ENCODE measurements around the gene UNC5A. TPM values are rescaled to one million over a fixed set of nuclear protein-coding genes. Genes with fewer than 3 reads are reported as not detected.

UNC5A gene
- total RNA-seq, 1 donor from 2014 or later, result 1.7 TPM

DNA sequence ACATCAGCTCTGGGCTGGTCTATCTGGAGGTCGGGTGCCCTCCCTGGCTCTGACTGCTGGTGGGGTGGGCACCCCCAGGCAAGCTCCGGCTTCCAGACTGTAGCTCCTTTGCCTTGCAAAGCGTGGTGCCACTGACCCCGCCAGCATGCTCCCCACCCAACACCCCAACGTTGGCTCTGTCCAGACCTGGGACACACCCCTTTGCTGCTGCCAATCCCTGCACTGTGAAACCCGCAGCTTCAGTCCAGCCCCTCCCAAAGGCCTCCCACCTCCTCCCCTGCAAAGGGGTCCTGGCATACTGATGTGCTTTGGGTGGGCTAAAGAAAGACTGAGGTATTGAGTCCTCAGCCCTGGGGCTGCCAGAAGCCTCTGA is 3.9 kb downstream of the UNC5A start:
- H3K36me3 Mint-ChIP-seq, result no peaks in the 10 kb centered on the region
- no peak for DNase-seq (ENCODE audit: extremely low spot score, unreplicated experiment)
- peaks cover 8% of the 10 kb centered on the region for H3K4me1 Mint-ChIP-seq (ENCODE audit: unreplicated experiment)
- peaks cover 68% of the 10 kb centered on the region for H3K27me3 Mint-ChIP-seq
- no peak overlapping the region for H3K4me3 Mint-ChIP-seq
- no peaks in the 10 kb centered on the region for H3K9me3 Mint-ChIP-seq
- H3K27ac Mint-ChIP-seq, result no peak overlapping the region
- TF ChIP-seq, protein P1, sequence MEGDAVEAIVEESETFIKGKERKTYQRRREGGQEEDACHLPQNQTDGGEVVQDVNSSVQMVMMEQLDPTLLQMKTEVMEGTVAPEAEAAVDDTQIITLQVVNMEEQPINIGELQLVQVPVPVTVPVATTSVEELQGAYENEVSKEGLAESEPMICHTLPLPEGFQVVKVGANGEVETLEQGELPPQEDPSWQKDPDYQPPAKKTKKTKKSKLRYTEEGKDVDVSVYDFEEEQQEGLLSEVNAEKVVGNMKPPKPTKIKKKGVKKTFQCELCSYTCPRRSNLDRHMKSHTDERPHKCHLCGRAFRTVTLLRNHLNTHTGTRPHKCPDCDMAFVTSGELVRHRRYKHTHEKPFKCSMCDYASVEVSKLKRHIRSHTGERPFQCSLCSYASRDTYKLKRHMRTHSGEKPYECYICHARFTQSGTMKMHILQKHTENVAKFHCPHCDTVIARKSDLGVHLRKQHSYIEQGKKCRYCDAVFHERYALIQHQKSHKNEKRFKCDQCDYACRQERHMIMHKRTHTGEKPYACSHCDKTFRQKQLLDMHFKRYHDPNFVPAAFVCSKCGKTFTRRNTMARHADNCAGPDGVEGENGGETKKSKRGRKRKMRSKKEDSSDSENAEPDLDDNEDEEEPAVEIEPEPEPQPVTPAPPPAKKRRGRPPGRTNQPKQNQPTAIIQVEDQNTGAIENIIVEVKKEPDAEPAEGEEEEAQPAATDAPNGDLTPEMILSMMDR (conservative IDR thresholded peaks at IDR 0.05), result no peak

DNA sequence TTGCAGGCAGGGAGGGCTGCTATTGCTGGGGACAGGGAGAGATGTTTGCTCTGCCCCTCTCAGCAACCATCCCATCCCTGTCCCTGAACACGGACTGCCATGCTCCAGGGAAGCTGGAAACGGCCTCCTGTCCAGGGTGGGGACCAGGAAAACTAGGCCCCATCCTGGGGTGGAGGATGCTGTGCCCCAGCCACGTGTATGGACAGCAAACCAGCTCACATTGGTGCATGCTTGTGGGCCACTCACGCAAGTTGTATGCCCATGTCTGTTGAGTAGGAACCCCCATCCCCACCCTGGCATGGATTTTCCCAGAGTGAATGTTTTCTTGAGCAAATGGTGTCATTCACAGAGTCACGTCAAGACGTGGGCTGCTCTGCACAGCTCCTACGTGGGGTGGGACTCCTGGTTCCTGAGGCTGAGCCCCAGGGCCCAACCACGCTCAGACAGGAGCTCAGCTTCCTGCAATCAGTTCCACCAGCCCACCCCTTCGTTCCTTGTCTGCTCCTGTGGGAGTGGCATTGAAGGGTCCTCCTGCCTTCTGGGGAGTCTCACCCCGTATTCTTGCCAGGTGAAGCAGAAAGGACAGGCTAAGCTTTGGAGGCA is 4.6 kb downstream of the UNC5A start:
- TF ChIP-seq, protein P1 (conservative IDR thresholded peaks at IDR 0.05), result no peak
- H3K27ac Mint-ChIP-seq, result no peak overlapping the region
- H3K4me1 Mint-ChIP-seq (ENCODE audit: unreplicated experiment), result peaks cover 5% of the 10 kb centered on the region
- DNase-seq (ENCODE audit: extremely low spot score, unreplicated experiment), result no peak
- peaks cover 69% of the 10 kb centered on the region for H3K27me3 Mint-ChIP-seq
- H3K4me3 Mint-ChIP-seq, result peak overlapping the region; percentile 10
- H3K9me3 Mint-ChIP-seq, result no peaks in the 10 kb centered on the region
- H3K36me3 Mint-ChIP-seq, result no peaks in the 10 kb centered on the region

DNA sequence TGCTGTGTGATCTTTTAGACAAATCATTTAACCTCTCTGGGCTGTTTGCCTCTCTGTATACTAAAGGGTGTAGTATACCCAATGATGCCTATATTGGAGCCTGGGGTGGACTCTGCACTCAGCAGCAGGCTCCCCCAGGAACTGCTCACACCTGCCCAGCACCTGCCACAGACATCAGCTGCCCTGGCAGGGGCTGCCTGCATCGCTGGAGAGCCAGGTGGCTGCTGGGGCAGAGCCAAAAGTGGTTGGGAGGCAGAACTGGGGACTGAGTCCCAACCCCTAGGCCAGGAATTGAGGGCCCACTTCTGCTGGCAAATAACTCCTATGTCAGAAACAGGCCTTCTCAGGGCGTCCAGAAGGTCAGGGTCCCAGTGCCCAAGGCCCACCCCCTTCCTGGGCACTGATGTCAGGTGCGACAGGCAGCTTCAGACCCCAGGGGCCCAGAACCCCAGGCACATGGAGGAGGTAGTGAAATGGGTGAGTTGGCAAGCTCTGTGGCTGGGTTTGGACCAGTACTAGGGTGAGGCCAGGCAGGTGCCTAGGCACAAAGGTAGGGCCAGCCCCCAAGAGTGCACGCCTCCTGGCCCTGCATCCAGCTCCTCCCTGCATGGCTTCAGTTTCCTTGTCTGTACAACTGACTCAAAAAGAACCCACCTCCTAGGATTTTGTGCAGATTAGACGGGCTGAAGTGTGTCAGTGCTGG is 5.8 kb downstream of the UNC5A start:
- TF ChIP-seq, protein P1 (conservative IDR thresholded peaks at IDR 0.05), result no peak
- H3K27me3 Mint-ChIP-seq, result peaks cover 75% of the 10 kb centered on the region
- no peaks in the 10 kb centered on the region for H3K9me3 Mint-ChIP-seq
- no peaks in the 10 kb centered on the region for H3K36me3 Mint-ChIP-seq
- no peak overlapping the region for H3K27ac Mint-ChIP-seq
- peak overlapping the region; percentile 77 for H3K4me3 Mint-ChIP-seq
- no peak for DNase-seq (ENCODE audit: extremely low spot score, unreplicated experiment)
- H3K4me1 Mint-ChIP-seq (ENCODE audit: unreplicated experiment), result peaks cover 3% of the 10 kb centered on the region

DNA sequence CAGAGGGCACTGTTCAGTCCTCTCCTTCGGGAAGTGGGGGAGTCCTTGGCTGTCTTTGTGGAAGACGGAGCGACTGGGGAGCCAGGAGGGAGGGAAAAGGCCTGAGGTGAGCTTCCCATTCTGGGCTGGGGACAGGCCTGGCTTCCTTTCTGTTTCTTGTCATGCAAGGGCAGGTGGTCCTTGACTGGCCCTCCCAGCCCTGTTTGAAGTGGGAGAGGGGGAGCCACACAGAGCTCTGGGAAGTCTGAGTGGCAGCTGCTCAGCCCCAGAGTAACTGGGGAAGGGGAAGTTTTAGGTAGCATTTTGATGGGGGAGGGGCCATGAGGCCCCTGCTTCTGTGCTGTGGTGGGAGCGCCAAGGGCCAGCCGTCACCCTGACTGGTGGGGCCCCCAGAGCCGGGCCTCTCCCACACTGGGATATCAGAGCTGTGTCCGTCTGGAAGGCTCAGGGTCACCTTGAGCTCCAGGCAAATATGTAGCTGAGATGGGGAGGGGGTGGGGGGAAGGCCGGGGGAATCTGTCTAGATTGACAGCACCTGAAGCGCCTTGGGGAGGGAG is 6.5 kb downstream of the UNC5A start:
- Mint-ChIP-seq H3K4me1 (ENCODE audit: unreplicated experiment) (no peaks in the 10 kb centered on the region), H3K36me3 (no peaks in the 10 kb centered on the region), H3K4me3 (peak overlapping the region; percentile 77), H3K9me3 (no peaks in the 10 kb centered on the region), H3K27me3 (peaks cover 68% of the 10 kb centered on the region), H3K27ac (no peak overlapping the region)
- TF ChIP-seq, protein P1 (conservative IDR thresholded peaks at IDR 0.05), result no peak
- DNase-seq (ENCODE audit: extremely low spot score, unreplicated experiment), result no peak

DNA sequence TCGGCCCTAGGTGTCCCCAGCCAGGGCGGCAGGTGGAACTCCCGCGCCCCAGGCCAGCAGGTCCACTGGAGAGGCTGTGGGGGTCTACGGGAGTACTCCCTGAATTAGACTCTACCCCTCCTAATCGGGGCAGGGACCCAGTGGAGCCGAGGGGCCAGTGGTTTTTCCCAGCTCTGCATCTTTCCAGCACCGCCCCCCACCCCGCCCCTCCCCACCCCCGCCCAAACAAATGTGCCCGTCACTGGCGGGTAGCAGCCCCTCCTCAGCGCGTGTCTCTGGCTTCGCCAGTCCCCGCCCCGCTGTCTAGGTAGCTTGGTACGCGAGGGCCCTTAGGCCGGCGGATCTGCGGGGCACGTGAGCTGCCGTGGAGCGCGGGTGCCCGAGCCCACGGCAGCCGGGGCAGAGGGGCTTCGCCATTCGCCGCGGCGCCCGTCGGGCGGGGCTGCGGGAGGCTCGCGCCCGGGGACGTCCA is 7.0 kb downstream of the UNC5A start:
- Mint-ChIP-seq H3K27ac (no peak overlapping the region), H3K9me3 (no peaks in the 10 kb centered on the region), H3K27me3 (peaks cover 68% of the 10 kb centered on the region), H3K36me3 (no peaks in the 10 kb centered on the region), H3K4me3 (no peak overlapping the region), H3K4me1 (ENCODE audit: unreplicated experiment) (no peaks in the 10 kb centered on the region)
- TF ChIP-seq, protein P1 (conservative IDR thresholded peaks at IDR 0.05), result no peak
- no peak for DNase-seq (ENCODE audit: extremely low spot score, unreplicated experiment)
